SK-N-SH (cell line): ENCODE data around the gene ASCC2.

Experiments
- RAD21 ChIP-seq: IDR thresholded peaks from 2 replicates; pipeline ENCODE4 v1.6.1; 2012; ENCODE audit warnings: mild to moderate bottlenecking, low read length
- SMC3 ChIP-seq: IDR thresholded peaks from 2 replicates; pipeline ENCODE4 v1.6.1; 2012; ENCODE audit warnings: low read depth, low read length, improper control_type of control experiment
- TF ChIP-seq, protein P1 (sequence below): fragments of 200-600 bp; sonication (generic); IDR thresholded peaks from 2 replicates; pipeline ENCODE4 v1.6.1; 2017; ENCODE audit warnings: antibody characterized with exemption, mild to moderate bottlenecking, moderate library complexity
- TF ChIP-seq, protein P2 (sequence below): IDR thresholded peaks from 2 replicates; pipeline ENCODE4 v1.6.1; 2012; ENCODE audit warnings: mild to moderate bottlenecking, low read depth, low read length, moderate library complexity
- TF ChIP-seq, protein P3 (sequence below): IDR thresholded peaks from 2 replicates; pipeline ENCODE4 v1.4.0; 2012; ENCODE audit warnings: low read depth, borderline replicate concordance
- TF ChIP-seq, protein P4 (sequence below): fragments of 150-350 bp; IDR thresholded peaks from 2 replicates; pipeline ENCODE4 v1.6.1; 2017; ENCODE audit warnings: antibody characterized with exemption, low read length, low read depth, borderline replicate concordance

DNA sequence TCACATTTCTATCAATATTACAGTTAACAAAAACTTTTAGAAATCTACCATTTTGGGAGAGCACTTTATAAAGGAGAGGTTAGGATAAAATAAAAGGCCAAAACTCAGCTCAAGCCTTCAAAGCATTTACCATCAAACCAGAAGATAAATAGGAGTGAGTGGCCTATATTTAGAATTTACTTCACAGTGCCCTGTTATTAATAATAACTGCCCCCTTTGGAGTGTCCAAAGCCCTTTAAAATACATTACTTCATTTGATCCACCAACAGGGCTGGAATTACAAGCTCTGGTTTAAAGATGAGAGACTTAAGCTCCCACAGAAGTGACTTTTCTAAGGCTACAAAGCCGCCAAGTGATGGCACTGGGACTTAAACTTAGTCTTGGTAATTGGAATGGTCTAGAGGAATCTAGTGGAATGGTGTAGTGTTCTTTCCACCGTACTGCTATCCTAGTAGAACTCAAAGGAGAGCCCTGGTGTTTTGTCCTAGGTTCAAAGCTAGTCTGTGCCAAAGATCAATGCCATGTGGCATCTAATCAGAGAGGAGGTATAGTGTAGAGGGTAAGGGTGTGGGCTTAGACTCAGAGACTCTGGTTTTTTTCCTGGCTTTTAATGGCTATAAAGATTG is 23.7 kb upstream of the ASCC2 start:
- TF ChIP-seq, protein P1, sequence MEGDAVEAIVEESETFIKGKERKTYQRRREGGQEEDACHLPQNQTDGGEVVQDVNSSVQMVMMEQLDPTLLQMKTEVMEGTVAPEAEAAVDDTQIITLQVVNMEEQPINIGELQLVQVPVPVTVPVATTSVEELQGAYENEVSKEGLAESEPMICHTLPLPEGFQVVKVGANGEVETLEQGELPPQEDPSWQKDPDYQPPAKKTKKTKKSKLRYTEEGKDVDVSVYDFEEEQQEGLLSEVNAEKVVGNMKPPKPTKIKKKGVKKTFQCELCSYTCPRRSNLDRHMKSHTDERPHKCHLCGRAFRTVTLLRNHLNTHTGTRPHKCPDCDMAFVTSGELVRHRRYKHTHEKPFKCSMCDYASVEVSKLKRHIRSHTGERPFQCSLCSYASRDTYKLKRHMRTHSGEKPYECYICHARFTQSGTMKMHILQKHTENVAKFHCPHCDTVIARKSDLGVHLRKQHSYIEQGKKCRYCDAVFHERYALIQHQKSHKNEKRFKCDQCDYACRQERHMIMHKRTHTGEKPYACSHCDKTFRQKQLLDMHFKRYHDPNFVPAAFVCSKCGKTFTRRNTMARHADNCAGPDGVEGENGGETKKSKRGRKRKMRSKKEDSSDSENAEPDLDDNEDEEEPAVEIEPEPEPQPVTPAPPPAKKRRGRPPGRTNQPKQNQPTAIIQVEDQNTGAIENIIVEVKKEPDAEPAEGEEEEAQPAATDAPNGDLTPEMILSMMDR, result no peak
- TF ChIP-seq SMC3 (no peak), RAD21 (no peak)
- TF ChIP-seq, protein P2, sequence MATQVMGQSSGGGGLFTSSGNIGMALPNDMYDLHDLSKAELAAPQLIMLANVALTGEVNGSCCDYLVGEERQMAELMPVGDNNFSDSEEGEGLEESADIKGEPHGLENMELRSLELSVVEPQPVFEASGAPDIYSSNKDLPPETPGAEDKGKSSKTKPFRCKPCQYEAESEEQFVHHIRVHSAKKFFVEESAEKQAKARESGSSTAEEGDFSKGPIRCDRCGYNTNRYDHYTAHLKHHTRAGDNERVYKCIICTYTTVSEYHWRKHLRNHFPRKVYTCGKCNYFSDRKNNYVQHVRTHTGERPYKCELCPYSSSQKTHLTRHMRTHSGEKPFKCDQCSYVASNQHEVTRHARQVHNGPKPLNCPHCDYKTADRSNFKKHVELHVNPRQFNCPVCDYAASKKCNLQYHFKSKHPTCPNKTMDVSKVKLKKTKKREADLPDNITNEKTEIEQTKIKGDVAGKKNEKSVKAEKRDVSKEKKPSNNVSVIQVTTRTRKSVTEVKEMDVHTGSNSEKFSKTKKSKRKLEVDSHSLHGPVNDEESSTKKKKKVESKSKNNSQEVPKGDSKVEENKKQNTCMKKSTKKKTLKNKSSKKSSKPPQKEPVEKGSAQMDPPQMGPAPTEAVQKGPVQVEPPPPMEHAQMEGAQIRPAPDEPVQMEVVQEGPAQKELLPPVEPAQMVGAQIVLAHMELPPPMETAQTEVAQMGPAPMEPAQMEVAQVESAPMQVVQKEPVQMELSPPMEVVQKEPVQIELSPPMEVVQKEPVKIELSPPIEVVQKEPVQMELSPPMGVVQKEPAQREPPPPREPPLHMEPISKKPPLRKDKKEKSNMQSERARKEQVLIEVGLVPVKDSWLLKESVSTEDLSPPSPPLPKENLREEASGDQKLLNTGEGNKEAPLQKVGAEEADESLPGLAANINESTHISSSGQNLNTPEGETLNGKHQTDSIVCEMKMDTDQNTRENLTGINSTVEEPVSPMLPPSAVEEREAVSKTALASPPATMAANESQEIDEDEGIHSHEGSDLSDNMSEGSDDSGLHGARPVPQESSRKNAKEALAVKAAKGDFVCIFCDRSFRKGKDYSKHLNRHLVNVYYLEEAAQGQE, result no peak
- TF ChIP-seq, protein P3, sequence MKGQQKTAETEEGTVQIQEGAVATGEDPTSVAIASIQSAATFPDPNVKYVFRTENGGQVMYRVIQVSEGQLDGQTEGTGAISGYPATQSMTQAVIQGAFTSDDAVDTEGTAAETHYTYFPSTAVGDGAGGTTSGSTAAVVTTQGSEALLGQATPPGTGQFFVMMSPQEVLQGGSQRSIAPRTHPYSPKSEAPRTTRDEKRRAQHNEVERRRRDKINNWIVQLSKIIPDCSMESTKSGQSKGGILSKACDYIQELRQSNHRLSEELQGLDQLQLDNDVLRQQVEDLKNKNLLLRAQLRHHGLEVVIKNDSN, result no peak
- TF ChIP-seq, protein P4, sequence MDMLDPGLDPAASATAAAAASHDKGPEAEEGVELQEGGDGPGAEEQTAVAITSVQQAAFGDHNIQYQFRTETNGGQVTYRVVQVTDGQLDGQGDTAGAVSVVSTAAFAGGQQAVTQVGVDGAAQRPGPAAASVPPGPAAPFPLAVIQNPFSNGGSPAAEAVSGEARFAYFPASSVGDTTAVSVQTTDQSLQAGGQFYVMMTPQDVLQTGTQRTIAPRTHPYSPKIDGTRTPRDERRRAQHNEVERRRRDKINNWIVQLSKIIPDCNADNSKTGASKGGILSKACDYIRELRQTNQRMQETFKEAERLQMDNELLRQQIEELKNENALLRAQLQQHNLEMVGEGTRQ, result no peak
